Nucleus accumbens (tissue), 56 donors: ENCODE measurements around the gene KLF13.

Experiments used
- DNase-seq, 56 donors: peaks; one replicate each; lab custom pipeline; 2025; lab: John Stamatoyannopoulos, UW

Gene KLF13

DNA sequence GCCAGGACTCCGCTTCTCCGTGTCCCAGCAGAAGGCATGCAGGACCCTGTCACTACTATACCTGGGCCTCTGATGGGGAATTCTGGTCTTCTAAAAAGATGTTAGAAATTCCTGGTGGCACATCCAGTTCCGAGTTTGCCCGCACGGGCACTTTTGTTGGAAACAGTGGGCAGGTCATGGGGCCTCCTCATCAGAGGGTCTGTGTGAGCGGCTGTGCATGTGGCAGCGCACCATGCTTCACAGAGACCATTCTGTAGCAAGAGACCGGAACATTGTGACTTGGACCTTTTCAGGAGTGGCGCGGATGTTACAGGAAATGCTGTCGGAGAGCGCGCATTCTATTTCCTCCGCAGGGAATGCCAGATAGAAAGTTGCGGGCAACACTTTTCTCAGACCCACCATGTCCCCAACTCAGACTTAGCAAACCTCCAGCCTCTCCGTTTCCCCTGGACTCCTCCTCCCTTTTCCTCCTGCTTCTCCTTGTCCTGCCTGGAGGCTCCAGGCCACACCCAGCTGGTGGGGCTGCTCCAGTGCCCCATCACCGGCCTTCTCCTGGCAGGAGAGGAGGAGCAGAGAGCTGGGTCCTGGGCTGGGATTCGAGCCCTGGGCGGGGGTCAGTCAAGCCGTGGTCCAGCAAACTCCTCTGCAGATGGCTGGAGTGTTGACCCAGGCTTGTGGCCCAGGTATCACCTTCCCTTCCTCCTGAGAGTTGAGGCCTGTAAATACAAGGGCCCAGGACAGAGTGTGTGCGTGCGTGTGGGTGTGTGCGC lies 46.6 kb downstream of the KLF13 start:
- DNase-seq: no peak

DNA sequence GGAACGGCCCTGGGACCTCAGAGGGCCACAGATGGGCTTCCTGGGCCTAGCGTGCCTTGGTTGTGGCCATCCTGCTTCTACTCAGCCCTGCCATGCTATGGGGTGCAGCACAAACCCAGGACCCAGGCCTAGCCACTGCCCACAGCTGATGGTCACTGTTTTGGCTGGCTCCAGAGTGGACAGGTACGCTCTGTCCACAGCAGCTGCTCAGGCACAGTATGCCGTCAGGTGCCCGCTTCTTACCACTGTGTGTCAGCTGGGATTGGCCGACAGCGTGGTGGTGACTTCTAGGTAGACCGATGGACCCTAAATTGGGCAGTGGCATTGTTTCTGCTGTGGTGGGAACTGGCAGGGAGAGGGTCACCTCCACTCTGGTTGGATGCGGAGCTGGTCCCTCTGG lies 47.3 kb downstream of the KLF13 start:
- no peak for DNase-seq

DNA sequence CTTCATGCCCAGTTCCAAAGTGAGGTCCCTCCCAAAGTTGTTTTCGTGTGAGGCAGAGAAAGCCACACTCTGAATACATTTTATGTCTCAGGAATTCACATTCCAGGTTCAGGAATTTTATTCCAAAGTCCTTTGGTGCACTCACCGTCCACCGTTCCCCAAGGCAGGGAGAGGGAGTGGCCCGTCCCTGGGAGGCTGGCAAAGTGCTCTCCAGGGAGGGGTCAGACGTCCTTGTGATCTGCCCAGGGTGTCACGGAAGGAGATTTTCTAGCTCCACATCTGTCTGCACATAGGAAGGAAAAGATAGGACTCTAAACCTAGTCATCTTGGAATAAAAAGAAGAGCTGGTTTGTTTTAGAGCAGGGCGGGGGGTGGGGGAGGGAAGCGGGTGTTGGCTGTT lies 47.9 kb downstream of the KLF13 start:
- DNase-seq: no peak

DNA sequence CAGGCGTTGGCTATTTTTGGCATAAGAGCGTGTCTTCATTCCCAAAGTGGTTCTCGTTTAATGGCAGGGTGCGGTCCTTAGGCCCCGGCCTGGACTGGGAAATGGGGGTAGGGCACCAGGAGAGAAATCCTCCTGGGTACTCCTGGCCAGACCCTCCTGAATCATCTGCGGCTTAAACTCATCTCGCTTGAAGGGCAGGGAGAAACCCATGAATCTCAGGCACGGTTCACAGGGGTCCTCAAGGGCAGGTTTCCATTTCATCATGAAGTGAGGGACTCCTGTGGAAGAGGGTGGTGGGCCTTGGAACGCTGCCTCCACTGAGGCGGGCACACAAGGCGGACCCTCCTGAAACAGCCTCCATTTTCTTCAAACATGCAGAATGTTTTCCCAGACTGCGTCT lies 48.4 kb downstream of the KLF13 start:
- DNase-seq: no peak

DNA sequence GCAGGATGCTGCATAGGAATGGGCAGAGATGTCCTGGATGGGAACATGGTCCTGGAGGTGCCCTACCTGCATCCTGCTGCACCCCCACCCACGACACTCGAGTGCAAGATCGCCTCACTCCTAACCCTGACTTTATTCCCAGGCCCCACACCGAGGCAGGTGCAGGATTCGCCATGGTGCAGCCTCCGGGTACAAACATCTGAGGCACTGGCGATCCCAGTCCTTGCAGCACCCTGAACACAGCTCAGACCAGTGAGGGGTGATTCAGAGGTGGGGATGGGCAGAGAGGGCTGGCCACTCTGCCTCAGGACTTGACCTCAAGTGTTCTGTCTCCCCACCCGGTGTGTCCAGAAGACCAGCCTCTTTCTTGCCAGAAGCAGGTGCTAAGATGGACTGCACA lies 49.1 kb downstream of the KLF13 start:
- DNase-seq: no peak

DNA sequence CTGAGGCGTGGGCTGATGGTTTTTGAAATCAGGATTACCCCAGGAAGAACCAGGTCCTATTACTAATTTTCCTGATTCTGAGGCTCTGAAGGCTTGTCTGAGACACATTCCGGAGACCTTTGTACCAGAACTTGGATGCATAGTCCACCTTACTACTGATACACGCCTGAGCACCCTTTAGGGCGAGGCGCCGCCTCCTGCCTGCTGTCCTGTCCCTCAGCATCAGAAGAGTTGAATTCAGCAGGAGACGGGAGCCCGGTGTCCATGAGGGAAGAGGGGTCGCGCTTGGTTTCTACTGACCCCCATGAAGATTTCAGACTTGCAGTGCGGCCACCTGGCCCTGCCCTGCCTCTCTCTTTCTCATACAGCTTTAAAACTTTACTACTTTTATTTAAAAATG lies 49.9 kb downstream of the KLF13 start:
- DNase-seq: no peak

DNA sequence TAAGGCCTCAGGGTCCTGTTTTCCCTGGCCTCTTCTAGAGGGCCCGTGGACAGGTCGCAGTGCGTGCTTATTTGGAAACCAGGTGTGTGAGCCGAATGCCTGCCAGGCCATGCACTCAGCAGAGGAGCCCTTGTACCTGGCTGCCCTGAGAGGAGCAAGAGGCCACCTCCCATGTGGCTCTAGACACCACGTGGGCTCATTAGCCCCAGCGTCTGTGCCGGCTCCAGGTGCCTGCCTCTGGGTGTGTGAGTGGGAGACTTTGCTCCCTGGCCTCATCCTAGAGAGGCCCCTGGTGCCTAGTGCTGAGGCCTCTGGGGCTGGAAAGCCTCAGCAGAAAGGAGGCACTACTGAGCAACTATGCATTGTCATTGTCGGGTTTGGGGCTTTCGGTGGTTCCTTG lies 50.4 kb downstream of the KLF13 start:
- DNase-seq: no peak

DNA sequence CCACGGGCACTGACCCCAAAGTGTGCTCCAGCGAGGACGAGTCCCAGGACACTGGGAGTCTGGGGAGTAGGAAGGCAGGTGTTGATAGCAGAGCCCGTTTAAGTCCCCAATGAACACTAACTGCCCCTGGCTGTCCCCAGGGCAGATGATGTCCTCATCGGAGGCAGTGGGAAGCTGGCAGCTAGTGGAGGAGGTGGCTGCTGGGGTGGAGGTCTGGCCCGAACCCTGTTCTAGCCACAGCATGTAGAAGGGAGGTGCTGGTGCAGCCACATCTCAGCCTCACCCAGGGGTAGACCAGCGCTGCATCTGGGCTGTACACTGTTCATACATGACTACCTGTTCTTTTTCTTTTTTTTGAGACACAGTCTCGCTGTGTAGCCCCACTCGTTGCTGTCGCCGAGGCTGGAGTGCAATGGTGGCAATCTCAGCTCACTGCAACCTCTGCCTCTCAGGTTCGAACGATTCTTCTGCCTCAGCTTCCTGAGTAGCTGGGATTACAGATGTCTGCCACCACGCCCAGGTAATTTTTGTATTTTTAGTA lies 51.8 kb downstream of the KLF13 start:
- DNase-seq: no peak

DNA sequence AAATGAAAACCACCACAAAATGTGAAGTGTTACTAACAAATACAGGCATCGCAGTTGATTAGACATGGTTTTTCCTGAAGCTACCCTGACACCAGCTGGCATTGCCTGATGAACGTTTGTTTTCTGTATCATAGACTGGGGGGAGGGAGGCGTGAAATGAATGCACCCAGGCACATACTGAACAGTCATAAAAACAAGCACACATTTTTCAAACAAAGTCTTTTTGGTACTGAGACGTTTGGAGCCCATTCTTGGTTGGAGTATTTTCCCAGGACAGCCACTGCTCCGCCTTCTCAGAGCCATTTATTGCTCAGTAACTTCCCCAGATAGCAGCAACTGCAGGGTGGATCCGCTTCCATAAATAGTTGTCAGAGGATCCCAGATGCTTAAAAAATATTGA lies 52.4 kb downstream of the KLF13 start:
- DNase-seq: no peak

DNA sequence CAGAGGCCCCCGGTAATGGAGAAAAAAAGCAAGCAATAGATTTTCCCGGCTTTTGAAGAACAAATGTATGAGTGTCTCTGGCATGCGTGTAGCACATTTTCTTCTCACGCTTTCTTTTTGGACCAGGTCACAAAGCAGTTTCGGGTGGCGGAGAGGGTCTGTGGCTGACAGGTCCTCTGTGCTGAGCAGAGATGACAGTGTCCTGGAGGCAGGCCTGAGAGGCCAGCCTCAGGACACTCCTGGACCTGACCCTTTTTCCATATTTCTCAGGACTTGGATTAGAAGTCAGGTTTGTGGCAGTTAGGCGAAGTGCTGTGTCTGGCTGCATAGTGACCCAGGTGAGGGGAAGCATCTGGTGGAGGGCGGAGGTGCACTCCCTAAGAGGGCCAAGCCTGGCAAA lies 52.9 kb downstream of the KLF13 start:
- no peak for DNase-seq

DNA sequence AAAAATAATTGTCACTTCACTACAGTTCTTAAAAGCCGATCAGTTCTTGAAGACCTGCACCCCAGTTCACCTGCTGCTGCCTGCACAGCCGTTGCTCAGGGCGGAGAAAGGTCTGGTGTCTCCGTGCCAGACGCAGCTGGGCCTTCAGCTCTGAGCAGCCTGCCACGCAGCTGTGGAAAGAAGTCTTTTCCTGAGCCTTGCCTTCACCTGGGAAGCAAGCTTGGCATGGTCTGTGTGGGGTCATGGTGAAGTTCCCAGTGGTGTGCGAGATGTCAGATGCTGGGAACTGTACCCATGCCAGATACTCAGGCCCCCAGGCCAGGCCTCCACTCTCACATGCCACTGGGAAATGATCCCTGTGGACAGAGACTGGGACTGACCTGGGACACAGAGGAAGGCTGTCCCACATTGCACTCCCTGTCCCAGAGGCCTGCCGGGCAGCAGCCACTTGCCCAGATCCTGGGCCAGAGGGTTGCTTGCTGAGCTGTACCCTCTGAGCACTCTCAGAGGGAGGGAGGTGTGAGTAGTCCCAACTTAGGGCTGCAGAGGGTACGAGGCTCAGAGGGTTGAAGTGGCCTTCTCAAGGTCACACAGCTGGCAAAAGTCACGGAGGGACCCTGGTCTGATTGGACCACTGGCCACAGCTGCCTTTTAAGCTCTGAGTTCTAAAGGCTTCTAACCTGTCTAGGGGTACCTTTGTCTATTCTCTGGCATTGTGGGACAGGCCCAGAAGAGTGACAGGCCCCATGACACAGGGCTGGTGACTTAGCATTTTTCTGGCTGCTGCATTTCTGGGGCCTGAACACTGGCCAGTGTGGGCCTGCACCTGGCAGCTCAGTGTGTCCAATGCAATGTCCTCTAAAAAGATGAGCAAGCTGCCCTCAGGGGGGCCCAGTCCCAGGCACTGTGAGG lies 55.4 kb downstream of the KLF13 start:
- no peak for DNase-seq

DNA sequence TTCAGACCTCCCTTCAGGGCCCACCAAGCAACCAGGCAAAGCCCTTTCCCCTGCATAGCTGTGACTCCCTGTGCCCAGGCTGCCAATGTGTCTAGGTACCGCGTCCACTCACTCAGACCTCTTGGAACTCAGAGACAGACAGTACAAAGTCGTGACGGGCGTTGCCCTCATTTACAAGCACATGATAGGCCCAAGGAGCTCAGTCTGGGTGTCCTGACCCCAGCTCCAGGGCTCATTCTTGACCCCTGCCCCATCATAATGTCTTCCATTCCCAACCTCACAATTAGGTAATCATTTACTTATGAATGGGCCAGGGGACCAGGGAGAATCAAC lies 56.0 kb downstream of the KLF13 start:
- no peak for DNase-seq

DNA sequence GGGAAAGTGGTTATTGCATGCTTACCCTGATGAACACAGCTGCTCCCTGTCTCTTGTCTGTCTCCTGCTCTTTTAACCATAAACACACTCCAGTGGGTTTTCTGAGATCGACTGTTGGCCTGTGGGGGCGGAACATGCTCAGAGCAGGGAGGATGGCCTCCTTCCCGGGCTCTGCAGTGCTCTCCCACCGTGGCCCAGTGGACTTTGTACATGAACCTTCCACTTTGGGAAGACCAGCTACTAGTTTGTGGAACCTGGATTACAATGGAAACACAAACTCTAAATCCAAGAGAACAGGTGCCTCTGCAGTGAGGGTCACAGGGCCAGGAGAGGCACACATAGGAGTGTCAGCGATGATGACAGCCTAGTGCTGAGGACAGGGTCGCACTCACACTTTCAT lies 56.5 kb downstream of the KLF13 start:
- DNase-seq: no peak

DNA sequence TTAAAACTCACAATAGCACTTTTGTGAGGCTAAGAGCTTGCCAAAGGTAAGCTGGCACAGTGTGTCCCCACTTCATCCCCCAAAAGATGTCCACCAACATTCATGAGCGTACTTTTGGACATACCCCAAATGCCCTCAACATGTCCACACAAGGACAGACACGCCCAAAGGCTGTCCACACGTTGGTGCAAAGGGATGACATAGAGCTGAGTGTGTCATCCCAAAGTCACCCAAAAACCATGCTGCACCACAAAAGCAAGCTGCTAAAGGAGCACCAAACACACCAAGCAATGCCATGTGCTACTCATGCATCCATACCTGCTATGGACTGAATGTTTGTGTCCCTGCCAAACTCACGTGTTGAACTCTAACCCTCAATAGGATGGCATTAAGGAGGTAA lies 57.9 kb downstream of the KLF13 start:
- no peak for DNase-seq

DNA sequence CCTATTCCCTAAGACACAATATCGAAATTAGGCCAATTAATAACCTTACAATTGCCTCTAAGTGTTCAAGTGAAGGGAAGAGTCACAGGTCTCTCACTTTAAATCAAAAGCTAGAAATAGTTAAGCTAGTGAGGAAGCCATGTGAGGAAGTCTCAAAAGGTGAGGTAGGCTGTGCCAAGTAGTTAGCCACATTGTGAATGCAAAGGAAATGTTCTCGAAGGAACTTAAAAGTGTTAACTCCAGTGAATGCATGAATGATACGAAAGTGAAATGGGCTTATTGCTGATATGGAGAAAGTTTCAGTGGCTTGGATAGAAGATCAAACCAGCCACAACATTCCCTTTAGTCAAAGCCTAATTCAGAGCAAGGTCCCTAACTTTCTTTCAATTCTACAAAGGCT lies 59.1 kb downstream of the KLF13 start:
- DNase-seq: no peak

DNA sequence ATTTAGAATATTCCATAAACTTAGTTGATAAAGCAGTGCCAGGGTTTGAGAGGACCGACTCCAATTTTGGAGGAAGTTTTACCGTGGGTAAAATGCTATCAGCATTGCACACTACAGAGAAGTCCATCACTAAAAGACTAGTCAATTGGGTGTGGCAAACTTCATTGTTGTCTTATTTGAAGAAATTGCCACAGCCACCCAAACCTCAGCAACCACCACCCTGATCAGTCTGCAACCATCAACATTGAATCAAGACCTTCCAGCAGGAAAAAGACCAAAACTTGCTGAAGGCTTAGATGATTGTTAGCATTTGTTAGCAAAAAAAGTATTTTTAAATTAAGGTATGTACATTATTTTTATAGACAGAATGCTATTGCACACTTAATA lies 60.5 kb downstream of the KLF13 start:
- no peak for DNase-seq

DNA sequence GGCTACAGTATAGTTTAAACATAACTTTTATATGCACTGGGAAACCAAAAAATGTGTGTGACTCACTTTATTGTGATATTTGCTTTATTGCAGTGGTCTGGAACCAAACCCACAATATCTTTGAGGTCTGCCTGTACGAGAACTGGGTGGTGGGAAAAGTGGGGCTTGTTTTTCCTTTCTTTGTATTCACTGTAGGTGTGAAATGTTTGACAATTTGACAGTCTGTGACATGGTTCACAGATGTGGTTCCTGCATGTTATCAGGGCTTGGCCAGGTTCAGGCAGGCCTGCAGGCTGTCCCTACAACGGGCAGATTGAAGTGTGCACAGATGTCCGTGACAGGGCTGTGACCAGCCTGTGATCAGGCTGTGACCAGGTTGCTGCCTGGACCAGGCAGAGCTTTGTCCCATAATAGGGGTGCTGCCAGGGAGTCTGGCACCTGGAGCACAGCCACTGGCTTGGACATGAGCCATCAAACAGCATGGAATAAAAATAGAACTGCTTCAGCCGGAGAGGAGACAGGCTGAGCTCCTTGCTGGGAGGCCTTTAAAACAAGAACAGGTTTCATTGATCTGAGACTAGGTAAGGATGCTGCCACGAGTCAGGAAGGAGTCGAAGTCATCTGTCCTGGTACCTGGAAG lies 61.0 kb downstream of the KLF13 start:
- DNase-seq: peak in 10 of 56 donors; percentile 9 to 41 (median 22)

DNA sequence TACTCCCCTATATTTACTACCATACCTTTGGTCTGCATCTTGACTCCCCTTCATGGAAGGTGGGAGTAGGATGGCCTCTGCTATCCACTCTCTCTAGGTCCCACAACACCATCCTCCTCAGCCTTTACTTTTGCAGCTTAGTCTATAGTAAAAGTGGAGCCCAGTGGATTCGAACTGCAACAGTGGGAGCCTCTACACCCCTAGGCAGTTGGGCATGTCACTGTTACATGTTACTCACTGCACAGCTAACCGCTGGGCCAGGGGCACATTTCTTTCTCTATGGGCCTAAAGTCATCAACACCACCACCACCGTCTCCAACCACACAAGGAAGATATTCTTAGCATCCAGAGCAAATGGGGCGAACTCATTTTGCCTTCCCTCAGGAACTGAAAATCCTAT lies 62.9 kb downstream of the KLF13 start:
- DNase-seq: no peak

DNA sequence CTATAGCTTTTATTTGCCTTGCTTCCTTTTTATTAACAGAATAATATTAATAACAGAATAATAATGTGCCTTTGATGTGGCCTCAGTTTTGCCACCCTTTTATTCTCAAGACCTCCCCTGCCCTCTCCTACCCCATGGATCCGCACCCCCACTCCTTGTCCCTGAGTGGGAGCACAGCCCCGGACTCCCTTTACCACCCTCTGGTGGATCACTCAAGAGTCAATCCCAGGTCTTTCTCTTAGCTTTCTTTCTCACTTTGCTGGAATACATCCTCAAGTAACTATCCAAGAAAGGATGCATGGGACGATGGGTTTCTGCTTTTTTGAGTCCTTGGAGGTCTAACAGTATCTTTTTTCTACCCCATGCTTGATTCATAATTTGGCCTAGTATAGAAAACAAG lies 63.4 kb downstream of the KLF13 start:
- no peak for DNase-seq

DNA sequence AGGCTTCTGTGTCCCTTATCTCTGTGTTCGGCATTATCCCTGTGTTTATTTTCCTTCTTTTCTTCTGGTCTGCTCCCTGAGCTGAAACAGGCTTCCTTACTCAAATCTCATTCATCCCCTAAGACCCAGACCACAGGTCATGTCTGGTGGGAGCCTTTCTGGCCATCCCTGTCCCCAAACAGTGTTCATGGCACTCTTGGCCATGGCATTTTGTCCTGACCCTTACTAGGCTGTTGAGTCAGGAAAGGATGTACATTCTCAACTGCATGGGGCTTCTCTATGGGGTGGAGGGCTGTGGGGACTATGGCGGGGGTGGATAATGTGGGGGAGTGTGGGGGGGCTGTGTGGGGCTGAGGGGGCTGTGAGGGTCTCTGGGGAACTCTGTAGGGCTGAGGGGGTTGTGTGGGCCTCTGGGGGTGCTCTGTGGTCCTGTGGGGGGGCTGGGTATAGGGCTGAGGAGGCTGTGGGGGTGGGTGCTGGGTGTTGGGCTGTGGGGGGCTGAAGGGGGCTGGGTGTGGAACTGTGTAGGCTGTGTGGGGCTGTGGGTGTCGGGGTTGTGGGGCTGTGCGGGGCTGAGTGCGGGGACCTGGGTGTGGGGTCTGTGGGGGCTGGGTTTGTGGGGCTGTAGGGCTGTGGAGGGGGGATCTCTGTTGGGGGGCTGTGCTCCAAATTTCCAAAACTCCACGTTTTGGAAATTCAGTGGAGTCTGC lies 64.3 kb downstream of the KLF13 start:
- no peak for DNase-seq
